Activated CD4-positive, alpha-beta memory T cell treated with anti-CD3 and anti-CD28 coated beads for 36 hours (primary cell): ENCODE data around the gene GLI3. TPM values are rescaled to one million over a fixed set of nuclear protein-coding genes. Genes with fewer than 3 reads are reported as not detected.

Source experiments
- CTCF ChIA-PET: fragments of 350-600 bp; sonication (Branson Sonifier 250); formaldehyde crosslinking; loops from one replicate; lab custom pipeline; 2021; ENCODE audit warnings: antibody characterized with exemption, inconsistent platforms; lab: Charles Lee
- POLR2A ChIA-PET: fragments of 350-600 bp; sonication (Branson Sonifier 250); formaldehyde crosslinking; loops from one replicate; lab custom pipeline; 2021; ENCODE audit warnings: antibody characterized with exemption; lab: Charles Lee
- DNase-seq: peaks from one replicate; pipeline ENCODE4 v3.0.0-alpha.2; 2020
- H3K27ac Mint-ChIP-seq: one replicate; pipeline ENCODE4 v1.8.0; 2021; ENCODE audit warnings: mixed read lengths
- H3K27me3 Mint-ChIP-seq: one replicate; pipeline ENCODE4 v1.8.0; 2021; ENCODE audit warnings: mixed read lengths
- H3K36me3 Mint-ChIP-seq: one replicate; pipeline ENCODE4 v1.8.0; 2021; ENCODE audit warnings: mixed read lengths
- H3K4me1 Mint-ChIP-seq: one replicate; pipeline ENCODE4 v1.8.0; 2021; ENCODE audit warnings: low read depth, mixed read lengths
- H3K4me3 Mint-ChIP-seq: one replicate; pipeline ENCODE4 v1.8.0; 2021; ENCODE audit warnings: mild to moderate bottlenecking, mixed read lengths
- H3K9me3 Mint-ChIP-seq: one replicate; pipeline ENCODE4 v1.8.0; 2021; ENCODE audit warnings: mixed read lengths
- intact Hi-C: fragments of 100-400 bp; cut with micrococcal nuclease; formaldehyde crosslinking; loops from one replicate; pipeline ENCODE4 v1.15.1; 2023
- total RNA-seq, 2 experiments: library from RNA; stranded (reverse); gene quantifications; one replicate each; pipeline ENCODE4 v1.2.3, GENCODE V29; 2021

Gene GLI3
- total RNA-seq, 2 experiments from 2014 or later, result 0.02 TPM; not detected in 1

- intact Hi-C loops, result no loop called here
- H3K27me3 Mint-ChIP-seq, result peaks cover 1% of the 10 kb centered on the region
- no peak overlapping the region for H3K27ac Mint-ChIP-seq
- ChIA-PET POLR2A (no interaction called here), CTCF (no interaction called here)
- no peak for DNase-seq
- H3K36me3 Mint-ChIP-seq, result no peaks in the 10 kb centered on the region
- no peaks in the 10 kb centered on the region for H3K4me1 Mint-ChIP-seq
- no peaks in the 10 kb centered on the region for H3K9me3 Mint-ChIP-seq
- H3K4me3 Mint-ChIP-seq, result no peak overlapping the region
Measured at GRCh38 chr7:42071372-42072261, 165.4 kb downstream of the GLI3 start.

- no peak for DNase-seq
- H3K9me3 Mint-ChIP-seq, result no peaks in the 10 kb centered on the region
- POLR2A ChIA-PET, result no interaction called here
- H3K27me3 Mint-ChIP-seq, result peaks cover 1% of the 10 kb centered on the region
- no peaks in the 10 kb centered on the region for H3K36me3 Mint-ChIP-seq
- intact Hi-C loops, result no loop called here
- no peak overlapping the region for H3K4me3 Mint-ChIP-seq
- CTCF ChIA-PET, result no interaction called here
- no peaks in the 10 kb centered on the region for H3K4me1 Mint-ChIP-seq
- no peak overlapping the region for H3K27ac Mint-ChIP-seq
Measured at GRCh38 chr7:42070068-42070467, 166.9 kb downstream of the GLI3 start.

- H3K4me1 Mint-ChIP-seq, result no peaks in the 10 kb centered on the region
- no peak overlapping the region for H3K4me3 Mint-ChIP-seq
- no peaks in the 10 kb centered on the region for H3K36me3 Mint-ChIP-seq
- ChIA-PET POLR2A (no interaction called here), CTCF (no interaction called here)
- no peak for DNase-seq
- H3K9me3 Mint-ChIP-seq, result no peaks in the 10 kb centered on the region
- H3K27ac Mint-ChIP-seq, result no peak overlapping the region
- intact Hi-C loops, result no loop called here
- peaks cover 1% of the 10 kb centered on the region for H3K27me3 Mint-ChIP-seq
Measured at GRCh38 chr7:42069590-42069989, 167.4 kb downstream of the GLI3 start.

- CTCF ChIA-PET, result no interaction called here
- H3K27me3 Mint-ChIP-seq, result peaks cover 1% of the 10 kb centered on the region
Measured at GRCh38 chr7:42068554-42069280, 168.3 kb downstream of the GLI3 start.

GRCh38 chr7:42065942-42066341 lies 171.1 kb downstream of the GLI3 start:
- Mint-ChIP-seq H3K4me1 (no peaks in the 10 kb centered on the region), H3K4me3 (no peak overlapping the region), H3K27ac (no peak overlapping the region), H3K27me3 (no peaks in the 10 kb centered on the region), H3K36me3 (no peaks in the 10 kb centered on the region), H3K9me3 (no peaks in the 10 kb centered on the region)
- DNase-seq, result no peak
- POLR2A ChIA-PET, result no interaction called here
- CTCF ChIA-PET, result no interaction called here
- intact Hi-C loops, result no loop called here

More at GRCh38 chr7:42068554-42069280, 168.3 kb downstream of the GLI3 start:
- POLR2A ChIA-PET, result no interaction called here
- intact Hi-C loops, result no loop called here
- Mint-ChIP-seq H3K27ac (no peak overlapping the region), H3K9me3 (no peaks in the 10 kb centered on the region), H3K4me3 (no peak overlapping the region), H3K36me3 (no peaks in the 10 kb centered on the region), H3K4me1 (no peaks in the 10 kb centered on the region)
- DNase-seq, result no peak

GRCh38 chr7:42065015-42065414 lies 172.0 kb downstream of the GLI3 start:
- no peaks in the 10 kb centered on the region for H3K27me3 Mint-ChIP-seq
- no peak for DNase-seq
- no peak overlapping the region for H3K27ac Mint-ChIP-seq
- H3K9me3 Mint-ChIP-seq, result no peaks in the 10 kb centered on the region
- no peak overlapping the region for H3K4me3 Mint-ChIP-seq
- no peaks in the 10 kb centered on the region for H3K36me3 Mint-ChIP-seq
- POLR2A ChIA-PET, result no interaction called here
- intact Hi-C loops, result no loop called here
- CTCF ChIA-PET, result no interaction called here
- no peaks in the 10 kb centered on the region for H3K4me1 Mint-ChIP-seq

GRCh38 chr7:42064534-42064933 lies 172.5 kb downstream of the GLI3 start:
- ChIA-PET CTCF (no interaction called here), POLR2A (no interaction called here)
- no peaks in the 10 kb centered on the region for H3K27me3 Mint-ChIP-seq
- H3K4me1 Mint-ChIP-seq, result no peaks in the 10 kb centered on the region
- no peak overlapping the region for H3K4me3 Mint-ChIP-seq
- intact Hi-C loops, result no loop called here
- no peak overlapping the region for H3K27ac Mint-ChIP-seq
- H3K9me3 Mint-ChIP-seq, result no peaks in the 10 kb centered on the region
- DNase-seq, result no peak
- H3K36me3 Mint-ChIP-seq, result no peaks in the 10 kb centered on the region

GRCh38 chr7:42059275-42059674 lies 177.7 kb downstream of the GLI3 start:
- Mint-ChIP-seq H3K27ac (no peak overlapping the region), H3K4me1 (no peaks in the 10 kb centered on the region), H3K36me3 (no peaks in the 10 kb centered on the region), H3K9me3 (no peaks in the 10 kb centered on the region), H3K27me3 (no peaks in the 10 kb centered on the region), H3K4me3 (no peak overlapping the region)
- ChIA-PET POLR2A (no interaction called here), CTCF (no interaction called here)
- no peak for DNase-seq
- intact Hi-C loops, result no loop called here

GRCh38 chr7:42057331-42057730 lies 179.7 kb downstream of the GLI3 start:
- intact Hi-C loops, result no loop called here
- Mint-ChIP-seq H3K4me1 (no peaks in the 10 kb centered on the region), H3K27me3 (no peaks in the 10 kb centered on the region), H3K27ac (no peak overlapping the region), H3K9me3 (no peaks in the 10 kb centered on the region), H3K4me3 (no peak overlapping the region), H3K36me3 (no peaks in the 10 kb centered on the region)
- CTCF ChIA-PET, result no interaction called here
- POLR2A ChIA-PET, result no interaction called here
- no peak for DNase-seq

GRCh38 chr7:42055171-42055570 lies 181.8 kb downstream of the GLI3 start:
- Mint-ChIP-seq H3K36me3 (no peaks in the 10 kb centered on the region), H3K4me3 (no peak overlapping the region), H3K9me3 (no peaks in the 10 kb centered on the region), H3K4me1 (no peaks in the 10 kb centered on the region), H3K27ac (no peak overlapping the region), H3K27me3 (no peaks in the 10 kb centered on the region)
- CTCF ChIA-PET, result no interaction called here
- no peak for DNase-seq
- intact Hi-C loops, result no loop called here
- POLR2A ChIA-PET, result no interaction called here

GRCh38 chr7:42053834-42054233 lies 183.2 kb downstream of the GLI3 start:
- CTCF ChIA-PET, result no interaction called here
- Mint-ChIP-seq H3K4me1 (no peaks in the 10 kb centered on the region), H3K9me3 (no peaks in the 10 kb centered on the region), H3K27me3 (no peaks in the 10 kb centered on the region), H3K27ac (no peak overlapping the region), H3K4me3 (no peak overlapping the region), H3K36me3 (no peaks in the 10 kb centered on the region)
- intact Hi-C loops, result no loop called here
- POLR2A ChIA-PET, result no interaction called here
- no peak for DNase-seq

- H3K4me1 Mint-ChIP-seq, result no peaks in the 10 kb centered on the region
- DNase-seq, result no peak
- POLR2A ChIA-PET, result no interaction called here
Measured at GRCh38 chr7:42049761-42050160, 187.2 kb downstream of the GLI3 start.

More at GRCh38 chr7:42049761-42050160, 187.2 kb downstream of the GLI3 start:
- Mint-ChIP-seq H3K36me3 (no peaks in the 10 kb centered on the region), H3K9me3 (no peaks in the 10 kb centered on the region), H3K4me3 (no peak overlapping the region), H3K27me3 (peaks cover 3% of the 10 kb centered on the region), H3K27ac (no peak overlapping the region)
- intact Hi-C loops, result no loop called here
- CTCF ChIA-PET, result no interaction called here
